HG03565 (cell line): Measurements from ENCODE around the gene EFCC1.

ENCODE experiments used
- ATAC-seq: cut with Tn5 transposase; IDR thresholded peaks from one replicate; pipeline ENCODE4 v1.9.1; 2021; ENCODE audit warnings: mild to moderate bottlenecking, moderate library complexity; ENCODE audit not compliant: unreplicated experiment

Gene EFCC1

DNA sequence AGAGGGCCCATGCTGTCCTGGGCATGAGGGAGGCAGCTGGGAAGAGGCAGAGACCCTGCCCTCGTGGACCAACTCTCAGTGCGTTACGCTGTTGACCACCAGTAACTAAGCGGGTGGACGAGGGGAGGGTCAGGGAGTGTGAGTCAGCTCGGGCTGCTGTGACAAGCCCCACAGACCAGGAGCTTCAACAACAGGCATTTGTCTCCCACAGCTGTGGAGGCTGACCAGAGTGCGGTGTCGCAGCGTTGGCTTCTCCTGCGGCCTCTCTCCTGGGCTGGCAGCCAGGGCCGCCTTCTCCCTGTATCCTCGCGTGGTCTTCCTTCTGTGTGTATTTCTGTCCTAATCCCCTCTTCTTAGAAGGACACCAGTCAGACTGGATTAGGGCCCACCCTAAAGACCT is 13.0 kb downstream of the EFCC1 start:
- no peak for ATAC-seq

DNA sequence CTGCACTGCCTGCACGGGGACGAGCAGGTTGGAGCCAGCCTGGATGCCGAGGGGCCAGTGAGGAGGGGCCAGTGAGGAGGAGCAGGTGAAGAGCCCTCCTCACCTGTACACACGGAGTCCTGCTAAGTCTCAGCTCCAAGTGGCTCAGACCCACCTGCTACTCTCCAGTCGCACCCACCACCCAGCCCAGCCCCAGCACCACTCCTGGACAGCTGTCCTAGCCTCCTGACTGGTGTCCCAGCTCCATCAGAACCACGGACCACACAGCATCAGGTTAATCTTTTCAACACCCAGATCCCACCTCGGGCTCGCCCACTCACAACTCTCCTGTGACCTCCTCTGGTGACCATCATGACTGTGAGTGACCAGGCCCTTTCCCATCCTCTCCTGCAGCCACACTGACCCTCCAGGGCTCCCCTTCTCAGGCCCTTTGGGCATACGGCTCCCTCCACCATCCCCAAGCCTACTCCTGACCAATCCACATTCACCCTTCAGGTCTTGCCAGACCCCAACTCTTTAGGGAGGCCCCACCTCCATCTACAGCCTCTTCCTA is 13.8 kb downstream of the EFCC1 start:
- ATAC-seq = no peak

DNA sequence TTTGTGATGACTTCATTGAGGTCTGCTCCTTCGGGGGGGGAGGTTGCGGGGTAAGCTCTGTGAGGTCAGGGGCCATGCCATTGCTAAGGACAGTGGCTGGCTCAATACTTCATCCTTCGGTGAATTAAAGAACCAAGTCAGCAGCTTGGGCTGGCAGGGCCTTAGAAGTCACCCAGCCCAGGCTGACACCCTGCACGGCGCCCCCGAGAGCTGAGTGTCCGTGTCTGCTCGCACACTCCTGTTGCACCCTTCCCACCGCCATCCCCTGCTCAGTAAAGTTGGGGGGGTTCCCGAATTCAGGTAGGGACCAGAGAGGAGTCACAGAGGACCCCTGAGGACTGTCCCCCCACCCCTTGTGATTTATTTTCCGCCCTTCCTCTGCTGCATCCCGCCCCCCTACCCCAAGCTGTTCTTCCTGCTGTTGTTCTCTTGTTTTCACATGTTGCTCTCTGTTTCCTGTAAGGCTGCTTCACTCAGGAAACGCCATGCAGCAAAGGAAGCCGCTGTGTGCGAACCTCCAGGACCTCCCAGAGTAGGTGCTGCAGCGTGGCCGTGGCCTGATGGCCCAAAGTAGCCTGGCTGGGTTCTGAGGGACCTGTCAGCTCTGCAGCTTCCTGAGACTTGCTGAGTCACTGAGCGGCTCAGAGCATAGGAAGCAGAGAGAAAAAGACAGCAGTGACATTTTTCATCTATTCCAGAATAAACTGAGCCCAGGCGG is 14.4 kb downstream of the EFCC1 start:
- no peak for ATAC-seq

DNA sequence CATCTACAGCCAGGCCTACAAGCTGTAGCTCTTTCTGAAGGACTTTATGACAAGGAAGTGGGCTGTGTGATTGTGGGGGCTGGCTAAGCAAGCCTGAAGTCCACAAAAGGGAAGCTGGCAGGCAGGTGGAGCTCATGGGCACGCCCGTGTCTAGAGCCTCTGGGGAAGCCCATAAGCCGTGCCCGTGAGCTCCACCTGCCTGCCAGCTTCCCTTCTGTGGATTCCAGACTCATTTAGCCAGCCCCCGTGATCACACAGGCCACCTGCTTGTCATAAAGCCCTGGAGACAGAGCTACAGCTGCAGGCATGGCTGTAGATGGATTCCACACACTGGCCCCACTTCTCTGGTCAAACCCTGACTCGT is 15.2 kb downstream of the EFCC1 start:
- ATAC-seq = no peak

DNA sequence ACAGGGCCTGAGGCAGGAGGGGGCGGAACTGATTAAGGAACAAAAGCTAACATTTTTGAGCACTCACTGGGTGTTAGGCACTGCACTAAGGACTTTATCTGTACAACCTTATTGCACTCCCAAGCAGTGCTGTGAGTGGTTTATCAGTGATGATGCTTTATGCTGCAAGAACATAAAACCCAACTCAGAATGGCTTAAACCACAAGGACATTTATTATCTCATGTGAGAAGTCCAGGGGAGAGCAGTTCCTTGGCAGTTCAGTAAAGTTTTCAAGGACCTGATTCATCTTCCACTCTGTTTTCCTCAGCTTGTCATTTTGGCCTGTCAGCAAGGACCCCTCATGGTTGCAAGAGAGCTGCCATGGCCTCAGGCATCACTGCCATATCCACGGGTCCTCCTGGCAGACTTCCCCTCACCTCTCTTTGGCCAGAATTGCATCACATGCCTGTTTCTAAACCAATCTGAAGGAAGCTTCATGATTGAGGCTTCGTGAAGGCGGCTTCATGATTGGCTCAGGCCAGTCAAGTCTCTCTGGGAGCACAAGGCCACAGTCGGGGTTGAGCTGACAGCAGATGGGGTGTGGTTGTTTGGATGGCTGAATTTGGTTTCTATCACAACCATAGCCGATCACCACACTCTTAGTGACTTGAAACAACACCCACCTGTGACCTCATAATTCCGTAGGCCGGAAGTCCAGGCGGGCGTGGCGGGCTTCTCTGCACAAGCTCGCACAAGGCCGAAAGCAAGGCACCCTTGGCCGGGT is 15.8 kb downstream of the EFCC1 start:
- peak; percentile 82 for ATAC-seq

DNA sequence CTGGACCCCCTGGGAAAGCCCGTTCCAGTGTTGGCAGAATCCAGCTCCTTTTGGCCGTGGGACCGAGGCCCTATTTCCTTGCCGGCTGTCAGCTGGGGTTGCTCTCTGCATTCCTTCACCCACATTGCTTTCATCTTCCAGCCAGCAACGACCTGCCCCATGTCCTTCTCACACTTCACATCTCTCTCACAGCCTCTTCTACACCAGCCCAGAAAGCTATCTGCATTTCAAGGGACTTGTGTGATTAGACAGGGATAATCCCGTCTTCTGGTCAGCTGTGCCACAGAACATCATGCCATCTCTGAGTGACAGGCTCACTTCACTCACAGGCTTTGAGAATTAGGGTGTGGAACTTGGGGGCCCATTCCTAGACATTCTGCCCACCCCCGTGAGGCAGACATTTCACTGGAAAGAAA is 16.4 kb downstream of the EFCC1 start:
- ATAC-seq = no peak

DNA sequence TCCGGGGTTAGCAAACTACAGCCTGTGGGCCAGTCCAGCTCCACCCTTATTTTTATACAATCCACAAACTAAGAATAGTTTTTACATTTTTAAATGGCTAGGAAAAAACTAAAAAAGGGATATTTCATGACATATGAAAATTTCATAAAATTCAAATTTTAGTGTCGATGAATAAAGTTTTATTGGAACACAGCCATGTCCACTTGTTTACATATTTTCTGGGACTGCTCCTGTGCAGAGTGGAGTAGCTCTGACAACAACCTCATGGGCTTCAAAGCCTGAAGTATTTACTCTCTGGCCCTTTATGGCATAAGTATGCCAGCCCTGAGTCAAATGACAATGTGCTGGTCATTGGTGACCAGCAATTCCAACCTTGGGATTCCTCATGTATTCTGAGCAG is 17.2 kb downstream of the EFCC1 start:
- ATAC-seq = no peak

DNA sequence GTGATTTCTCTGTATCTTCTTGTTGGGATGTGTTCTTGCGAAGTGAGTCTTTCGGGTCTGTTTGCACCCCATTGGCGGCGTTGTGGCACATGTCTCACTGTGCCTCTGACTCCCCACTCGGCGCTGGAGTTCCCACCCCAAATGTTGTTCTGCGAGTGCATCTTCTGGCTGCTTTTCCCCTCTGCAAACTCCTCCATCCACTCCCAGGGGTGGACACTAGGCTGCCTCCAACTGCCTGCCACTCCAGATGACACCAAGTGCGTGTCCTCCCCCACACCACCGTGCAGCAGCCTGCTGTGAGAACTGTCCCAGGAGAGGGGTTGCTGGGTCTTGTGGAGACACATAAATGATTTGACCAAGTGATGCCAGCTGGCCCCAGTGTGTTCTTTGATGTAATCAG is 17.6 kb downstream of the EFCC1 start:
- ATAC-seq = no peak

DNA sequence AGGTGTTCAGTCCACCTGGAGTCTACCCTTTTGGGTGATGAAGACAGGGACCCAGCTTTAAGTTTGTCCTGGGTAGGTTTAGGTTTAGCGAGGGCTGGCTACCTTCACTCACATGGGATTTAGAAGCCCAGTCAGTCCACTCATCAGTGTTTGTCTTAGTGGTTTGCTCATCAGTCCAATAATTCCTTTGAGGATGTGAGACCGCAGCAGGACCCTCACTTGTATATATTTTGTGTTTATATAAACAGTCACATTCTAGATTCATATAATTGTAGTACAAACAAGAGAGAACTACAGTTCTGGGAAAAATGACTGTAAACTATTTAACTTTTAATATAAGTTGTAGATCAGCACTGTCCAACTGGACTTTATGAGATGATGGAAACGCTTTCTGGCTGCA is 18.2 kb downstream of the EFCC1 start:
- no peak for ATAC-seq

DNA sequence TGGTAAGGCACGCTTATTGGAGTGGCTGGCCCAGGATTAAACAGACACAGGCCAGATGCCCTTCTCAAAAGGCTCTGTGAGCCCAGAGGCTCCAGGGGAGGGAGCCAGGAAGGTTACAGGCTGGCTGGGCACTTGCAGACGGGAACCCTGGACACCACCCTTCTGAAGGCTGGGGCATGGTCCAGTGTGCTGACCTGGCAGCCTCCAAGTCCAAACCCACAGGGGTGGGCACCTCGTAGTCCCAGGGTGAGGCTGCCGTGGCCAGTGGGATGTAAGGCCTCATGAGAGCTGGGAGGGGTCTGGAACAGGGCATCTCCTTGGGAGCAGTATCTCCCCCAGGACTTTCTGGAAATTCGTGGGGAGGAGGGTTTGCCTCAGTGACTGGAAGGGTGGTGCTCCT is 19.6 kb downstream of the EFCC1 start:
- ATAC-seq = no peak

DNA sequence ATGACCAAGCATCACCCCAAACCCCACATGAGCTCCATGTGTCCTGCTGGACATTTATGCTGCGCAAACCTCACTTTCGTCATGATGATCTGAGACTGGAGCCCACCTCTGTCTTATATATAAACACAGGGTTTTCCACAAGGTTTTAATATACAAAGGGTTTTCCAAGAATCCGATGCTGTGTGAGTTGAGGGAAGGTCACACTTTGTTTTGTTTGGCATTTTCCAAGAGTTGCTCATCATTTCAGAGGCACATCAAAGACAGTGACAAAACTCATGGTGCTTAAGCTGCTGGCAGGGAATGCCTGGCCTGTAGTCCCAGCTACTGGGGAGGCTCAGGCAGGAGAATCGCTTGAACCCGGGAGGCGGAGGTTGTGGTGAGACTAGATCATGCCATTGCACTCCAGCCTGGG is 20.0 kb downstream of the EFCC1 start:
- no peak for ATAC-seq

DNA sequence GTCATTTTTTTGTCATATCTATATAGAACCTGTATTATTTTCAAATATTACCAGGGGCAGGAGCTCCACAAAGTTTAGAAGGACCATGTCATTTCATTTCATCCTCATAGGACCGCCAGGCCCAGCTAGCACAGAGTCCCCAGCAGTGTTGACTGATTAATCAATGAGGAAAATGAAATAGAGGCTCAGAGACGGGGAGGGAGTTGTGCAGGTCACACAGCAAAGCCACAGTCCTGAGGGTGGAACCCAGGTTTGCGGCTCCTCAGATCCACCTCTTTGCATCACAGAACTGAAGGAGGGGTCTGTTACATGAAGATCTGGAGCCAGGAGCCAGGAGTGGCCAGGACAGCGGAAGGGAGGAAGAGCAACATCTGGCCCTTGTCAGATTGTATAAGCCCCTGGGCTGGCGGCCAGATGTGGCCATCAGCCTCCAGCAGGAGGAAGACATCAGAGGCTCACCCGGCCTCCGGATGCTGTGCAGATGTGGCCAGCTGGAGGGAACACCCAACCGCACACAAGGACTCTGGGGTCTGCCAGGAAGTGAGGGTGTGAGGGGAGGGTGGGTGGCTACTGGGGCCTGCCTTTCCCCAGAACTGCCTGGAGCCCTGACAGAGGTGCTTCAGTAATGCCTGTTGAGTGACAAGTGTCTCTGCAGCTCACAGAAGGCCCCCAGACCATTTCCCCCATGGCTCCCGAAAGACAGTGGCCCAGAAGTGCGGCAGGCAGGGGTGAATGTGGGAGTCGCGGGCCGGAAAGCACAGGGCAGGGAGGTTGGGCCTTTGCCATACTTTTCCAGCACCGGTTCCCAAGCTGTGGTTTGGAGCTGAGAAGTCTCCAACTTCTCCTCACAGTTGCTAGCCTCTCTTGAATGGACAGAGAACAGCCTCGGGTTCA is 21.3 kb downstream of the EFCC1 start:
- no peak for ATAC-seq

DNA sequence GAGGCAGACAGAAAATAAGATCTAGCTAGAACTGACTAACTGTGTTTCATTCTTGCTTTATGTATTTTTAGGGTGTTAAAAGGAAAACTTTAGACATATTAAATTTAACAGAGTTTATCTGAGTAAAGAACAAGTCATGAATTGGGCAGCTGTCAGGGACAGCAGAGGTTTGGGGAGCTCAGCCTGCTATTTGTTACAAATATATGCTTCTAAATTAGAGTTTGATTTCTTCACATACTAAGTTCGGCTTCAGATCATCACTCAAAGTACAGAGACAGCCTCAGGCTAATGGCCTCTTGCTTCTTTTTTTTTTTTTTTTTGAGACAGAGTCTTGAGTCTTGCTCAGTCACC is 21.9 kb downstream of the EFCC1 start:
- no peak for ATAC-seq

DNA sequence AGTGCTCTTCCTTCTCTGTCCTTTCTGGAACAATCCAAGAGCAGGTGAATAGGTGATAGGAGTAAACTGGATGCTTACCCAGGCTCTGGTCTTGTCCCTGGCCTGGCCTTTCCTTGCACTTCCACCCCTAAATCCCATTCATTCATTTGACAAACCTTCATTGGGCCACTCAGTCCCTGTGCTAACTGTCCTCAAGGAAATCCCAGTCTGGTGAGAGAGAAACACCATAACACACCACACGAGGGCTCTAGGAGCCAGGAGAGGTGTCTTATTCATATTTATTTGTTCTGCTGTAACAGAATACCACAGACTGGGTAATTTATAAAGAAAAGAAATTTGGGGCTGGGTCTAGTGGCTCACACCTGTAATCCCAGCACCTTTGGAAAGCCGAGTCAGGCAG is 22.8 kb downstream of the EFCC1 start:
- no peak for ATAC-seq

DNA sequence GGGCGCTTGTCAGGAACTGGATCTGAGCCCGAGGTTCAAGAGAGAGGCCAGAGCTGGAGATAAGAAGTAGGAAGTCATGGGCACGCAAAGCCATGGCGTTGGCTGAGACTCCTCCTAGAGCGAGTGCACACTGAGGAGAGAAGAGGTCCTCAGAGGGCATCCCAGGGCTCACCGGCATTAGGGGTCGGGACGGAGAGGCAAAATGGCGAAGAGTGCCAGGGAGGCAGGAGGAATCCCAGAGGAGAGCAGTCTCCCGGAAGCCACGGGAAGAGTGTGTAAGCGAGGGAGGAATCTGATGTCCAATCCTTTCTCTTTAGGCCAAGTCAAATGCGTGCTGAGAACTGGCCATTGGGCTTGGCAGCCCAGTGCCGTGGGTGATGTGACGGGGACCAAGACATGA is 24.0 kb downstream of the EFCC1 start:
- ATAC-seq = no peak

DNA sequence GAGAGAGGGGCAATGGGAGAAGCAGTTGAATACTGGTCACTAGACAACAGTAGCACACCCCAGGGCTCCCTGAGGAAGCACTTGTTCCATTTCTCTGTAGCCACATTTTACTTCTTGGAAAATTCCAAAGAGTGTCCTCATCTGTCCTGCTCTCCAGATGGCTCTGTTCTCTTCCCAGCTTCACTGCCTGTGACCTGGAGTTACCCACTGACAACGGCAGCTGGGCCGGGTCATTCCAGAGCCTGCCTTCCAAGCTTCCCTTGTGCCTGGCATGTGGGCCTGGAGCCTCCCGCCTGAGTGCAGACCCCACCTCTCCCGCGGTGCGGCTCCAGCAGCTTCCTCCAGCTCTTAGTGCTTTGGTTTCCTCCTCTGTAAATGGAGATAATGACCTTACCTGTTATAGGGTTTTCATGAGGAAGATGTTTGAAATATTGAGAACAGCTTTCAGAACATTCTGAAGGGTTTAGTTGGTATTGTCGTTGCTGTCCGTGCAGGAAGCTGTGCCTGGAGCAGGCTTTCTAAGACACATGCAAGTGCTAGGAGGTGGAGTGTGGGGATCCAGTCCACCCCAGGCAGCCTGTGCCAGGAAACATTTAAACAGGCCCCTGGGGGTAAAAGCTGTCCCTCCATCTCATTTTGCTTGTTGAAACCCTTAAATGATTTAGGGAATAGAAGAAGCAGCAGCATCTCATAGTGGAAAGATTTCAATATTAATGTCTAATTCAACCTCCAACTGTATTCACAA is 24.8 kb downstream of the EFCC1 start:
- no peak for ATAC-seq

DNA sequence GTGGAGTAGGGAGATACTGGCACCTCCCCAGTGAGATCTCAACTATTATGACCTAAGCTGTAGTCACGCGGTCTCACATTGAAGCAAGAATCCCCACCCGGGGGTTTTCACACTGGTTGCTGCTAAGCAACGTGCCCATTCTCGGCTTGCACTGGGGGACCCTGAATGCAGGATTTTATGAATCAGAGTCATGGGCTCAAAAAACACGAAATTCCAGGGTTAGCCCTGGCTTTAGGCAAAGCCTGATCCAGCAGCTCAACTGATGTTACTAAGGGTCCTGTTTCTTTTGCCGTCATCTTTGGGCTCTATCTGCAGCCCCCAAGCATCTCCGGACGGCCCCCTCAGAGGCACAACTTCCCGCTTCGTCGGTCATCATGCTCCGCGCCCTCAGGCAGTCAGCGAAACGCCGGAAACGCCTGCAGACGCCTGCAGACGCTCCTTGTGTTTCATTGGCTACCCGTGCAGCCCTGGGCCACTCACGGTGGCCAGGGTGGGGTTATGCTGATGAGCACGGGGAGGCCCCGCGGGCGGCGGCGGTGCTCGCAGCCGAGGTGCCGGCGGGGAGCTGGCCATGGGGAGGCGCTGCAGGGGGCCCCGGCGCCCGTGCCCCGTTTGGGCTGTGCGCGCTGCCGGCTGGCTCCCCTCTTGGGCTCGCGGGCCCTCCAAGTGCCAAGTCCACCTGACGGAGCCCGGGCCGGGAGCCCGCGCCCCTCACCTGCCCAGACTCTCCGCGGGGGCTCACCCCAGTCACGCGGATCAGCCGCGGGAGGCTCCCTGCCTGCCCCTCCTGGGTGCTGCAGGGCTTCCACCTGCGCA is 25.8 kb downstream of the EFCC1 start:
- ATAC-seq = peak; percentile 97

DNA sequence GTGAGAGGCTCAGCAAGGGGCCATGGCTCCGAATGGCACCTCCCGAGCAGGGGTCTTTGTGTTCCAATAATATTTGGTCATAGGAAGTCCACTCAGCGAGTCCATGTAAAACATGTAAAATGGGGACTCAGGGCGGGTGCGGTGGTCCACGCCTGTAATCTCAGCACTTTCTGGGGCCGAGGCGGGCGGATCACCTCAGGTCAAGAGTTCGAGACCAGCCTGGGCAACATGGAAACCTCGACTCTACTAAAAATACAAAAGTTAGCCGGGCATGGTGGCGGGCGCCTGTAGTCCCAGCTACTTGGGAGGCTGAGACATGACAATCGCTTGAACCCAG is 26.4 kb downstream of the EFCC1 start:
- no peak for ATAC-seq

DNA sequence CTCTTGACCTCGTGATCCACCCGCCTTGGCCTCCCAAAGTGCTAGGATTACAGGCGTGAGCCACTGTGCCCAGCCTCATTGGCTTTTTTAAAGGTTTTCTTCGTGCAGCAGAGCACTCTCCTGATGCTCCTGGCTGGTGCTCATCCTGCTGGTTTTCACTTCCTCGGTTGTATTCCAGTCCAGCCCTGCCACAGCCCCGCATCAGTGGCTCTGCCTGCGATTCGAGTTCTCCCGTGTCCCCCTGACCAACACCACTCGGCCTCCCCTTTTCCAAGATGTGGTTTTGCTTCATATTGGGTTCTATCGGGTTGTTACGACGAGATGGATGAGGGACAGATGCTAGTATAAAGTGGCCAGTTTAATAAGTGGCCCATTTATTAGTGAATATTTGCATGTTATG is 27.8 kb downstream of the EFCC1 start:
- no peak for ATAC-seq

DNA sequence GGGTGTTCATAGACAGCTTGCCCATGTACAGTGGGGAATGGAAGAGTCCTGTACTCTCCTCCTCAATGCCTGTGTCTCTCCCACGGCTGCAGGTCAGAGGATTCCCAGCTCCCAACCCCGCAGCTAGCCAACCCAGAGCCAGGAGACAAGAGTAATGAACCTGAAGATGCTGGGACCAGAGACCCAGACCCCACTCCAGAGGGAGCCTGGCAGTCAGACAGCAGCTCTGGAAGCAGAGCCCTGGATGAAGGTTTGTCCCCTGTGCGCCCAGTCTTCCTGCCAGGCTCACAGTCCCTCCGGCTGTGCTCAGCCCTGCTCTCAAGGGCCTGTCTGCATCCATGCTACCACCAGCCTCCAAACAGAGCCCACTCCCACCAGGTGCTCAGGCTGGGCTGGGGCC is 29.5 kb downstream of the EFCC1 start:
- ATAC-seq = no peak
